WTC11 (cell line): ENCODE data around the gene AKAP1. TPM values are rescaled to one million over a fixed set of nuclear protein-coding genes. Genes with fewer than 3 reads are reported as not detected.

ENCODE experiments used
- ATAC-seq: fragments of 200-7000 bp; cut with Tn5 transposase; 2 replicates; pipeline ENCODE4 v1.10.0; 2021; ENCODE audit warnings: mild to moderate bottlenecking, moderate library complexity
- CTCF ChIA-PET: fragments of 300-600 bp; sonication (Branson Sonifier 250); formaldehyde crosslinking; loops from one replicate; lab custom pipeline; 2021; ENCODE audit warnings: antibody characterized with exemption; lab: Charles Lee
- POLR2A ChIA-PET: fragments of 350-600 bp; sonication (Branson Sonifier 250); formaldehyde crosslinking; loops from one replicate; lab custom pipeline; 2021; ENCODE audit warnings: antibody characterized with exemption; lab: Charles Lee
- DNase-seq: peaks from one replicate; pipeline ENCODE4 v3.0.0; 2021; ENCODE audit warnings: low spot score
- H3K27ac Mint-ChIP-seq: 2 replicates; pipeline ENCODE4 v1.8.0; 2021; ENCODE audit warnings: mixed read lengths
- H3K27me3 Mint-ChIP-seq: 2 replicates; pipeline ENCODE4 v1.8.0; 2021; ENCODE audit warnings: low read depth, mild to moderate bottlenecking, moderate library complexity, mixed read lengths
- H3K36me3 Mint-ChIP-seq: 2 replicates; pipeline ENCODE4 v1.8.0; 2021; ENCODE audit warnings: mixed read lengths
- H3K4me1 Mint-ChIP-seq: 2 replicates; pipeline ENCODE4 v1.8.0; 2022; ENCODE audit warnings: mixed read lengths
- H3K4me3 Mint-ChIP-seq: 2 replicates; pipeline ENCODE4 v1.8.0; 2021; ENCODE audit warnings: mild to moderate bottlenecking, moderate library complexity, mixed read lengths
- H3K9me3 Mint-ChIP-seq: 2 replicates; pipeline ENCODE4 v1.8.0; 2021; ENCODE audit warnings: mixed read lengths
- CBFB ChIP-seq: sonication (generic); formaldehyde crosslinking; IDR thresholded peaks from 2 replicates; pipeline ENCODE4 v1.8.1; 2022; ENCODE audit warnings: mild to moderate bottlenecking, low read depth, missing genetic modification reagents
- CREM ChIP-seq: sonication (generic); formaldehyde crosslinking; IDR thresholded peaks from 2 replicates; pipeline ENCODE4 v1.8.1; 2022; ENCODE audit warnings: mild to moderate bottlenecking, missing genetic modification reagents, moderate library complexity
- FOXJ3 ChIP-seq: sonication (generic); formaldehyde crosslinking; IDR thresholded peaks from 2 replicates; pipeline ENCODE4 v1.9.0; 2021; ENCODE audit warnings: missing genetic modification reagents, mild to moderate bottlenecking, borderline replicate concordance
- FOXP1 ChIP-seq: sonication (generic); formaldehyde crosslinking; IDR thresholded peaks from 2 replicates; pipeline ENCODE4 v1.8.0; 2022; ENCODE audit warnings: missing genetic modification reagents, mild to moderate bottlenecking, moderate library complexity, borderline replicate concordance
- GTF2I ChIP-seq: fragments of 250-450 bp; sonication (Bioruptor Pico); conservative IDR thresholded peaks from 2 replicates; pipeline ENCODE4 v1.4.0; 2021; ENCODE audit warnings: mild to moderate bottlenecking
- HMGXB4 ChIP-seq: sonication (generic); formaldehyde crosslinking; IDR thresholded peaks from 2 replicates; pipeline ENCODE4 v1.8.1; 2023; ENCODE audit warnings: mild to moderate bottlenecking, moderate library complexity, missing genetic modification reagents
- KAT7 ChIP-seq: sonication (generic); formaldehyde crosslinking; IDR thresholded peaks from 2 replicates; pipeline ENCODE4 v1.8.1; 2023; ENCODE audit warnings: missing genetic modification reagents, mild to moderate bottlenecking, borderline replicate concordance
- NFATC4 ChIP-seq: fragments of 250-450 bp; sonication (Bioruptor Pico); IDR thresholded peaks from 2 replicates; pipeline ENCODE4 v1.9.0; 2021; ENCODE audit warnings: mild to moderate bottlenecking
- NFE2L1 ChIP-seq: sonication (generic); formaldehyde crosslinking; IDR thresholded peaks from 2 replicates; pipeline ENCODE4 v1.8.1; 2023; ENCODE audit warnings: missing genetic modification reagents
- NR3C1 ChIP-seq: sonication (generic); formaldehyde crosslinking; conservative IDR thresholded peaks from 2 replicates; pipeline ENCODE4 v1.8.1; 2023; ENCODE audit warnings: low read depth, mild to moderate bottlenecking, missing genetic modification reagents
- TEAD4 ChIP-seq: sonication (generic); formaldehyde crosslinking; IDR thresholded peaks from 2 replicates; pipeline ENCODE4 v1.8.0; 2022; ENCODE audit warnings: mild to moderate bottlenecking, missing genetic modification reagents
- ZBTB43 ChIP-seq: sonication (generic); formaldehyde crosslinking; IDR thresholded peaks from 2 replicates; pipeline ENCODE4 v1.8.1; 2023; ENCODE audit warnings: mild to moderate bottlenecking, missing genetic modification reagents
- ZNF121 ChIP-seq: sonication (generic); formaldehyde crosslinking; IDR thresholded peaks from 2 replicates; pipeline ENCODE4 v1.8.0; 2023; ENCODE audit warnings: missing genetic modification reagents
- total RNA-seq: library from RNA; stranded (reverse); gene quantifications from 3 replicates; pipeline ENCODE4 v1.2.3, GENCODE V29; 2021
- TF ChIP-seq, protein P1 (sequence below): sonication (generic); formaldehyde crosslinking; IDR thresholded peaks from 2 replicates; pipeline ENCODE4 v1.8.0; 2022; ENCODE audit warnings: mild to moderate bottlenecking, missing genetic modification reagents
- TF ChIP-seq, protein P2 (sequence below): fragments of 200-600 bp; IDR thresholded peaks from 2 replicates; pipeline ENCODE4 v1.8.0; 2022; ENCODE audit warnings: antibody characterized with exemption
- TF ChIP-seq, protein P3 (sequence below): sonication (generic); formaldehyde crosslinking; IDR thresholded peaks from 2 replicates; pipeline ENCODE4 v1.8.1; 2022; ENCODE audit warnings: mild to moderate bottlenecking, missing genetic modification reagents, moderate library complexity, borderline replicate concordance
- TF ChIP-seq, protein P4 (sequence below): sonication (generic); formaldehyde crosslinking; IDR thresholded peaks from 2 replicates; pipeline ENCODE4 v1.8.1; 2022; ENCODE audit warnings: low read depth, mild to moderate bottlenecking, moderate library complexity, missing genetic modification reagents, borderline replicate concordance
- TF ChIP-seq, protein P5 (sequence below): sonication (generic); formaldehyde crosslinking; IDR thresholded peaks from 2 replicates; pipeline ENCODE4 v1.8.0; 2023; ENCODE audit warnings: missing genetic modification reagents, mild to moderate bottlenecking, borderline replicate concordance
- TF ChIP-seq, protein P6 (sequence below): fragments of 250-450 bp; sonication (Bioruptor Pico); IDR thresholded peaks from 2 replicates; pipeline ENCODE4 v1.9.0; 2021; ENCODE audit warnings: mild to moderate bottlenecking

AKAP1 gene
- total RNA-seq, 1 experiment from 2014 or later = 74.5 TPM

DNA sequence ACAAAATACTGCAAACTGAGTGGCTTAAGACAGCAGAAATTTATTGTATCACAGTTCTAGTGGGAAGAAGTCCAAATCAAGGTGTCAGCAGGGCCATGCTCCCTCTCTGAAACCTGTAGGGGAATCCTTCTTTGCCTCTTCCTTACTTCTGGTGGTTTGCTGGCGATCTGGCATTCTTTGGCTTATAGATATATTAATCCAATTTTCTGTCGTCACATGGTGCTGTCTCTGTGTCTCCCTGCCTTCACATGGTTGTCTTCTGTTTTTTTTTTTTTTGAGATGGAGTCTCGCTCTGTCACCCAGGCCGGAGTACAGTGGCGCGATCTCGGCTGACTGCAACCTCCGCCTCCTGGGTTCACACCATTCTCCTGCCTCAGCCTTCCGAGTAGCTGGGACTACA is 6.8 kb upstream of the AKAP1 start:
- ChIA-PET CTCF (no interaction called here), POLR2A (no interaction called here)
- Mint-ChIP-seq H3K27ac (no peak overlapping the region), H3K27me3 (no peaks in the 10 kb centered on the region), H3K9me3 (no peaks in the 10 kb centered on the region), H3K4me3 (no peak overlapping the region), H3K36me3 (no peaks in the 10 kb centered on the region), H3K4me1 (peaks cover 35% of the 10 kb centered on the region)
- no peak for ATAC-seq
- no peak for TF ChIP-seq TEAD4 (CRISPR knock-in tag)
- no peak for TF ChIP-seq ZBTB43 (CRISPR knock-in tag)
- TF ChIP-seq FOXP1 (CRISPR knock-in tag) = no peak
- no peak for TF ChIP-seq NFATC4 (CRISPR knock-in tag)
- no peak for TF ChIP-seq HMGXB4 (CRISPR knock-in tag)
- no peak for TF ChIP-seq CREM
- no peak for TF ChIP-seq NR3C1 (CRISPR knock-in tag)
- TF ChIP-seq ZNF121 (CRISPR knock-in tag) = no peak
- no peak for TF ChIP-seq GTF2I (CRISPR knock-in tag)
- TF ChIP-seq FOXJ3 (CRISPR knock-in tag) = no peak
- TF ChIP-seq, protein P1, sequence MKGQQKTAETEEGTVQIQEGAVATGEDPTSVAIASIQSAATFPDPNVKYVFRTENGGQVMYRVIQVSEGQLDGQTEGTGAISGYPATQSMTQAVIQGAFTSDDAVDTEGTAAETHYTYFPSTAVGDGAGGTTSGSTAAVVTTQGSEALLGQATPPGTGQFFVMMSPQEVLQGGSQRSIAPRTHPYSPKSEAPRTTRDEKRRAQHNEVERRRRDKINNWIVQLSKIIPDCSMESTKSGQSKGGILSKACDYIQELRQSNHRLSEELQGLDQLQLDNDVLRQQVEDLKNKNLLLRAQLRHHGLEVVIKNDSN (CRISPR knock-in tag) = no peak
- TF ChIP-seq, protein P2, sequence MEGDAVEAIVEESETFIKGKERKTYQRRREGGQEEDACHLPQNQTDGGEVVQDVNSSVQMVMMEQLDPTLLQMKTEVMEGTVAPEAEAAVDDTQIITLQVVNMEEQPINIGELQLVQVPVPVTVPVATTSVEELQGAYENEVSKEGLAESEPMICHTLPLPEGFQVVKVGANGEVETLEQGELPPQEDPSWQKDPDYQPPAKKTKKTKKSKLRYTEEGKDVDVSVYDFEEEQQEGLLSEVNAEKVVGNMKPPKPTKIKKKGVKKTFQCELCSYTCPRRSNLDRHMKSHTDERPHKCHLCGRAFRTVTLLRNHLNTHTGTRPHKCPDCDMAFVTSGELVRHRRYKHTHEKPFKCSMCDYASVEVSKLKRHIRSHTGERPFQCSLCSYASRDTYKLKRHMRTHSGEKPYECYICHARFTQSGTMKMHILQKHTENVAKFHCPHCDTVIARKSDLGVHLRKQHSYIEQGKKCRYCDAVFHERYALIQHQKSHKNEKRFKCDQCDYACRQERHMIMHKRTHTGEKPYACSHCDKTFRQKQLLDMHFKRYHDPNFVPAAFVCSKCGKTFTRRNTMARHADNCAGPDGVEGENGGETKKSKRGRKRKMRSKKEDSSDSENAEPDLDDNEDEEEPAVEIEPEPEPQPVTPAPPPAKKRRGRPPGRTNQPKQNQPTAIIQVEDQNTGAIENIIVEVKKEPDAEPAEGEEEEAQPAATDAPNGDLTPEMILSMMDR = no peak
- TF ChIP-seq, protein P3, sequence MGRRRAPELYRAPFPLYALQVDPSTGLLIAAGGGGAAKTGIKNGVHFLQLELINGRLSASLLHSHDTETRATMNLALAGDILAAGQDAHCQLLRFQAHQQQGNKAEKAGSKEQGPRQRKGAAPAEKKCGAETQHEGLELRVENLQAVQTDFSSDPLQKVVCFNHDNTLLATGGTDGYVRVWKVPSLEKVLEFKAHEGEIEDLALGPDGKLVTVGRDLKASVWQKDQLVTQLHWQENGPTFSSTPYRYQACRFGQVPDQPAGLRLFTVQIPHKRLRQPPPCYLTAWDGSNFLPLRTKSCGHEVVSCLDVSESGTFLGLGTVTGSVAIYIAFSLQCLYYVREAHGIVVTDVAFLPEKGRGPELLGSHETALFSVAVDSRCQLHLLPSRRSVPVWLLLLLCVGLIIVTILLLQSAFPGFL (CRISPR knock-in tag) = no peak
- TF ChIP-seq, protein P4, sequence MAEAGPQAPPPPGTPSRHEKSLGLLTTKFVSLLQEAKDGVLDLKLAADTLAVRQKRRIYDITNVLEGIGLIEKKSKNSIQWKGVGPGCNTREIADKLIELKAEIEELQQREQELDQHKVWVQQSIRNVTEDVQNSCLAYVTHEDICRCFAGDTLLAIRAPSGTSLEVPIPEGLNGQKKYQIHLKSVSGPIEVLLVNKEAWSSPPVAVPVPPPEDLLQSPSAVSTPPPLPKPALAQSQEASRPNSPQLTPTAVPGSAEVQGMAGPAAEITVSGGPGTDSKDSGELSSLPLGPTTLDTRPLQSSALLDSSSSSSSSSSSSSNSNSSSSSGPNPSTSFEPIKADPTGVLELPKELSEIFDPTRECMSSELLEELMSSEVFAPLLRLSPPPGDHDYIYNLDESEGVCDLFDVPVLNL (CRISPR knock-in tag) = no peak
- no peak for DNase-seq

- Mint-ChIP-seq H3K9me3 (no peaks in the 10 kb centered on the region), H3K4me3 (no peak overlapping the region), H3K27me3 (no peaks in the 10 kb centered on the region), H3K27ac (no peak overlapping the region), H3K36me3 (no peaks in the 10 kb centered on the region), H3K4me1 (peaks cover 28% of the 10 kb centered on the region)
- DNase-seq (no peak), ATAC-seq (no peak)
- ChIA-PET POLR2A (no interaction called here), CTCF (interaction anchor here (0.9 kb wide), 1 partner anchor 71 kb away, joined by 3 read pairs; no protein-coding TSS in a partner anchor)
- TF ChIP-seq KAT7 (no peak), CBFB (no peak), NFE2L1 (CRISPR knock-in tag) (no peak)
- TF ChIP-seq, protein P5, sequence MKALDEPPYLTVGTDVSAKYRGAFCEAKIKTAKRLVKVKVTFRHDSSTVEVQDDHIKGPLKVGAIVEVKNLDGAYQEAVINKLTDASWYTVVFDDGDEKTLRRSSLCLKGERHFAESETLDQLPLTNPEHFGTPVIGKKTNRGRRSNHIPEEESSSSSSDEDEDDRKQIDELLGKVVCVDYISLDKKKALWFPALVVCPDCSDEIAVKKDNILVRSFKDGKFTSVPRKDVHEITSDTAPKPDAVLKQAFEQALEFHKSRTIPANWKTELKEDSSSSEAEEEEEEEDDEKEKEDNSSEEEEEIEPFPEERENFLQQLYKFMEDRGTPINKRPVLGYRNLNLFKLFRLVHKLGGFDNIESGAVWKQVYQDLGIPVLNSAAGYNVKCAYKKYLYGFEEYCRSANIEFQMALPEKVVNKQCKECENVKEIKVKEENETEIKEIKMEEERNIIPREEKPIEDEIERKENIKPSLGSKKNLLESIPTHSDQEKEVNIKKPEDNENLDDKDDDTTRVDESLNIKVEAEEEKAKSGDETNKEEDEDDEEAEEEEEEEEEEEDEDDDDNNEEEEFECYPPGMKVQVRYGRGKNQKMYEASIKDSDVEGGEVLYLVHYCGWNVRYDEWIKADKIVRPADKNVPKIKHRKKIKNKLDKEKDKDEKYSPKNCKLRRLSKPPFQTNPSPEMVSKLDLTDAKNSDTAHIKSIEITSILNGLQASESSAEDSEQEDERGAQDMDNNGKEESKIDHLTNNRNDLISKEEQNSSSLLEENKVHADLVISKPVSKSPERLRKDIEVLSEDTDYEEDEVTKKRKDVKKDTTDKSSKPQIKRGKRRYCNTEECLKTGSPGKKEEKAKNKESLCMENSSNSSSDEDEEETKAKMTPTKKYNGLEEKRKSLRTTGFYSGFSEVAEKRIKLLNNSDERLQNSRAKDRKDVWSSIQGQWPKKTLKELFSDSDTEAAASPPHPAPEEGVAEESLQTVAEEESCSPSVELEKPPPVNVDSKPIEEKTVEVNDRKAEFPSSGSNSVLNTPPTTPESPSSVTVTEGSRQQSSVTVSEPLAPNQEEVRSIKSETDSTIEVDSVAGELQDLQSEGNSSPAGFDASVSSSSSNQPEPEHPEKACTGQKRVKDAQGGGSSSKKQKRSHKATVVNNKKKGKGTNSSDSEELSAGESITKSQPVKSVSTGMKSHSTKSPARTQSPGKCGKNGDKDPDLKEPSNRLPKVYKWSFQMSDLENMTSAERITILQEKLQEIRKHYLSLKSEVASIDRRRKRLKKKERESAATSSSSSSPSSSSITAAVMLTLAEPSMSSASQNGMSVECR (CRISPR knock-in tag) = no peak
- TF ChIP-seq, protein P6, sequence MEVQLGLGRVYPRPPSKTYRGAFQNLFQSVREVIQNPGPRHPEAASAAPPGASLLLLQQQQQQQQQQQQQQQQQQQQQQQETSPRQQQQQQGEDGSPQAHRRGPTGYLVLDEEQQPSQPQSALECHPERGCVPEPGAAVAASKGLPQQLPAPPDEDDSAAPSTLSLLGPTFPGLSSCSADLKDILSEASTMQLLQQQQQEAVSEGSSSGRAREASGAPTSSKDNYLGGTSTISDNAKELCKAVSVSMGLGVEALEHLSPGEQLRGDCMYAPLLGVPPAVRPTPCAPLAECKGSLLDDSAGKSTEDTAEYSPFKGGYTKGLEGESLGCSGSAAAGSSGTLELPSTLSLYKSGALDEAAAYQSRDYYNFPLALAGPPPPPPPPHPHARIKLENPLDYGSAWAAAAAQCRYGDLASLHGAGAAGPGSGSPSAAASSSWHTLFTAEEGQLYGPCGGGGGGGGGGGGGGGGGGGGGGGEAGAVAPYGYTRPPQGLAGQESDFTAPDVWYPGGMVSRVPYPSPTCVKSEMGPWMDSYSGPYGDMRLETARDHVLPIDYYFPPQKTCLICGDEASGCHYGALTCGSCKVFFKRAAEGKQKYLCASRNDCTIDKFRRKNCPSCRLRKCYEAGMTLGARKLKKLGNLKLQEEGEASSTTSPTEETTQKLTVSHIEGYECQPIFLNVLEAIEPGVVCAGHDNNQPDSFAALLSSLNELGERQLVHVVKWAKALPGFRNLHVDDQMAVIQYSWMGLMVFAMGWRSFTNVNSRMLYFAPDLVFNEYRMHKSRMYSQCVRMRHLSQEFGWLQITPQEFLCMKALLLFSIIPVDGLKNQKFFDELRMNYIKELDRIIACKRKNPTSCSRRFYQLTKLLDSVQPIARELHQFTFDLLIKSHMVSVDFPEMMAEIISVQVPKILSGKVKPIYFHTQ (CRISPR knock-in tag) = no peak
Observed at GRCh38 chr17:57080718-57081117, 4.3 kb upstream of the AKAP1 start.
